Keratinocyte (primary cell): ENCODE data around the gene DBR1. TPM values are rescaled to one million over a fixed set of nuclear protein-coding genes. Genes with fewer than 3 reads are reported as not detected.
A peak's percentile ranks its signal among the peaks of the same experiment; 100 is the strongest.

Experiments used
- DNase-seq: peaks from one replicate; pipeline ENCODE4 v3.0.0-alpha.2; 2011; ENCODE audit warnings: low read depth, missing footprints, low spot score
- FAIRE-seq: peaks from 2 replicates; lab custom pipeline; 2011; peaks lifted over from hg19 to GRCh38; lab: Jason Lieb, UNC
- H2AFZ ChIP-seq: 2 replicates; pipeline ENCODE4 v1.6.0; 2012; ENCODE audit warnings: low read length, control low read depth, inconsistent platforms; ENCODE audit not compliant: control insufficient read depth
- H3K27ac ChIP-seq: 2 replicates; pipeline ENCODE4 v1.5.1; 2011; ENCODE audit warnings: low read length; ENCODE audit not compliant: control insufficient read depth, insufficient read depth
- H3K27me3 ChIP-seq: 3 replicates; pipeline ENCODE4 v1.6.0; 2011; ENCODE audit warnings: low read length; ENCODE audit not compliant: control insufficient read depth, insufficient read depth; ENCODE audit errors: extremely low read depth
- H3K36me3 ChIP-seq, 2 experiments: 2 replicates in 1 of 2; 3 replicates in 1 of 2; pipeline ENCODE4 v1.5.1; 2011; ENCODE audit warnings: low read length in 2 of 2, mild to moderate bottlenecking in 1 of 2; ENCODE audit not compliant: control insufficient read depth in 2 of 2, insufficient read depth in 2 of 2; ENCODE audit errors: extremely low read depth in 1 of 2
- H3K4me1 ChIP-seq: 3 replicates; pipeline ENCODE4 v1.5.1; 2011; ENCODE audit warnings: low read length; ENCODE audit not compliant: control insufficient read depth, insufficient read depth; ENCODE audit errors: extremely low read depth
- H3K4me2 ChIP-seq: 3 replicates; pipeline ENCODE4 v1.6.0; 2011; ENCODE audit warnings: low read depth, low read length; ENCODE audit not compliant: control insufficient read depth, insufficient read depth; ENCODE audit errors: extremely low read depth
- H3K4me3 ChIP-seq, 3 experiments: fragments of 200-600 bp in 1 of 3; sonication (generic) in 1 of 3; 2 replicates in 2 of 3; 3 replicates in 1 of 3; pipeline ENCODE4 v1.5.1; 2011 to 2016; ENCODE audit warnings: low read length in 3 of 3, mild to moderate bottlenecking in 3 of 3, control low read depth in 2 of 3, inconsistent platforms in 1 of 3, low read depth in 1 of 3, mixed read lengths in 1 of 3, mixed run types in 1 of 3, moderate library complexity in 1 of 3; ENCODE audit not compliant: control insufficient read depth in 2 of 3, insufficient read depth in 2 of 3; ENCODE audit errors: extremely low read depth in 1 of 3
- H3K79me2 ChIP-seq: 2 replicates; pipeline ENCODE4 v1.6.0; 2012; ENCODE audit warnings: low read length; ENCODE audit not compliant: control insufficient read depth, insufficient read depth
- H3K9ac ChIP-seq: 3 replicates; pipeline ENCODE4 v1.6.0; 2011; ENCODE audit warnings: low read length; ENCODE audit not compliant: control insufficient read depth, insufficient read depth; ENCODE audit errors: extremely low read depth
- H3K9me1 ChIP-seq: 3 replicates; pipeline ENCODE4 v1.6.0; 2011; ENCODE audit warnings: low read length; ENCODE audit not compliant: control insufficient read depth, insufficient read depth; ENCODE audit errors: extremely low read depth
- H3K9me3 ChIP-seq: 2 replicates; pipeline ENCODE4 v1.5.1; 2012; ENCODE audit warnings: low read depth, low read length; ENCODE audit not compliant: control insufficient read depth
- H4K20me1 ChIP-seq: 3 replicates; pipeline ENCODE4 v1.6.0; 2011; ENCODE audit warnings: low read length; ENCODE audit not compliant: control insufficient read depth, insufficient read depth; ENCODE audit errors: extremely low read depth
- CTCF ChIP-seq, 3 experiments: IDR thresholded peaks in 1 of 3; conservative IDR thresholded peaks in 1 of 3; optimal IDR thresholded peaks in 1 of 3; 2 replicates in 2 of 3; 3 replicates in 1 of 3; pipeline versions ENCODE3 to v1.5.1; 2011; ENCODE audit warnings: low read length in 3 of 3, mild to moderate bottlenecking in 3 of 3, moderate library complexity in 2 of 3, control low read depth in 1 of 3, inconsistent platforms in 1 of 3; ENCODE audit not compliant: insufficient read depth in 2 of 3; ENCODE audit errors: extremely low read depth in 1 of 3
- EZH2 ChIP-seq: IDR thresholded peaks from one replicate; pipeline ENCODE4 v1.6.1; 2012; ENCODE audit warnings: inconsistent platforms, mild to moderate bottlenecking, low read length, moderate library complexity
- dilution Hi-C: fragments of 300-500 bp; cut with MboI; formaldehyde crosslinking; loops from one replicate; pipeline ENCODE4 v1.7.0; 2020; ENCODE audit warnings: low sequenced_read_pairs; ENCODE audit not compliant: extremely low pct_ligation_motif_present
- polyA plus RNA-seq, 5 experiments: library from polyadenylated mRNA; depleted of rRNA in 3 of 5; stranded (reverse) in 3 of 5; stranded (forward) in 1 of 5; unstranded in 1 of 5; fragments of >200 nt; gene quantifications; 1 replicate in 1 of 5; 2 replicates in 3 of 5; 3 replicates in 1 of 5; pipeline versions ENCODE4 v1.2.1 to v1.2.3, GENCODE V29; 2011 to 2012; ENCODE audit warnings: missing spikeins in 2 of 5, low read depth in 1 of 5, low replicate concordance in 1 of 5

Gene DBR1
- polyA plus RNA-seq, 1 donor (not counting 4 experiments of a cell fraction or from before 2014, with no cell fraction given), result 16.2 TPM

GRCh38 chr3:138125548-138126221, 49.0 kb downstream of the DBR1 start:
- H3K9ac ChIP-seq, result no peak overlapping the region
- dilution Hi-C loops, result no loop called here
- H2AFZ ChIP-seq, result no peak overlapping the region

GRCh38 chr3:138124706-138125355, 49.9 kb downstream of the DBR1 start:
- Histone ChIP-seq H3K27me3 (no peaks in the 10 kb centered on the region), H3K4me1 (no peaks in the 10 kb centered on the region), H3K27ac (no peak overlapping the region), H3K36me3 (no peaks in the 10 kb centered on the region), H3K4me2 (no peak overlapping the region), H4K20me1 (no peaks in the 10 kb centered on the region), H3K4me3 (no peak overlapping the region), H3K9me1 (no peaks in the 10 kb centered on the region), H3K9me3 (no peaks in the 10 kb centered on the region), H3K79me2 (no peaks in the 10 kb centered on the region), H3K9ac (no peak overlapping the region), H2AFZ (no peak overlapping the region)
- no peak for DNase-seq
- dilution Hi-C loops, result no loop called here
- TF ChIP-seq CTCF (optimal IDR thresholded peaks at IDR 0.05 in 1 of 3, IDR thresholded peaks at IDR 0.05 in 1 of 3, conservative IDR thresholded peaks at IDR 0.05 in 1 of 3; ENCODE audit: extremely low read depth in 1 of 3, insufficient read depth in 2 of 3, low read length in 3 of 3), result no peak
- no peak for TF ChIP-seq EZH2
- FAIRE-seq, result no peak

More at GRCh38 chr3:138125548-138126221, 49.0 kb downstream of the DBR1 start:
- Histone ChIP-seq H3K4me2 (no peak overlapping the region), H3K36me3 (no peaks in the 10 kb centered on the region), H3K27ac (no peak overlapping the region), H4K20me1 (no peaks in the 10 kb centered on the region), H3K9me1 (no peaks in the 10 kb centered on the region), H3K79me2 (no peaks in the 10 kb centered on the region), H3K4me1 (no peaks in the 10 kb centered on the region), H3K27me3 (no peaks in the 10 kb centered on the region), H3K4me3 (no peak overlapping the region), H3K9me3 (no peaks in the 10 kb centered on the region)
- DNase-seq, result no peak
- TF ChIP-seq CTCF (optimal IDR thresholded peaks at IDR 0.05 in 1 of 3, IDR thresholded peaks at IDR 0.05 in 1 of 3, conservative IDR thresholded peaks at IDR 0.05 in 1 of 3; ENCODE audit: extremely low read depth in 1 of 3, insufficient read depth in 2 of 3, low read length in 3 of 3), result no peak
- TF ChIP-seq EZH2, result no peak
- FAIRE-seq, result peak; percentile 5
